ENCODE results near the gene UBE2L6.
"Not testable (repeated sequence)": the region's sequence is repeated elsewhere in the genome, so short reads cannot be mapped to it uniquely, and the experiment has no call there.

The UBE2L6 gene

DNA sequence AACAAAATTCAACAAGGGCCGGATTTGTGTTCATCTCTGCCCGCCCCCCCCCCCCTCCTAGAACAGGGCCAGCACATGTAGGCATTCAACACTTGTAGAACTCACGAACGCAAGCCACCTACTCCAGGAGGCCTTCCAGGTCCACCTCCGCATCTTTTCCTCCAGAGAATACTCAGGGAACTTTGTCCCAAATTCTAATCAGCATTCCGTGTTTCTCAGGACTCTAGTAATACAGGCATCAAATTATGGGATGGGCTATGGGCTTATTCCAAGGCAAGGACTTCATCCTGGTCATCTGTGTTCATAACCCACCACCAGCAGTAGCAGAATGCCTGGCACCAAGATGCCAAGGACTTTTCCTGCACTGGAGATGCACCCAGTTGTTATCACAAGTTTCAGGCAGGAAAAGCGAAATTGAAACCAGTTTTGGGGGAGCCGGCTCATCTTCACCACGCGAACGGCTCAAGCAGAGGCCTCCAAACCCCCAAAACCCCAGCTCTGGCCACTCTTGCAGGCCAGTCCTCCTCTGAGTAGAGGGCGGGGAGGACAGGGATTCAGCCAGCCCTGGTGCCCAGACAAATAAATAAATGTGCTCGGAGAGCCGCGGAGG, 462 bp downstream of the UBE2L6 start:
- DNase-seq (ENCODE audit: low read depth in 2 of 2), result no peak

- DNase-seq (ENCODE audit: low read depth in 2 of 2), result no peak
These were observed 1.2 kb downstream of the UBE2L6 start for GRCh38 chr11:57566005-57566904.

DNA sequence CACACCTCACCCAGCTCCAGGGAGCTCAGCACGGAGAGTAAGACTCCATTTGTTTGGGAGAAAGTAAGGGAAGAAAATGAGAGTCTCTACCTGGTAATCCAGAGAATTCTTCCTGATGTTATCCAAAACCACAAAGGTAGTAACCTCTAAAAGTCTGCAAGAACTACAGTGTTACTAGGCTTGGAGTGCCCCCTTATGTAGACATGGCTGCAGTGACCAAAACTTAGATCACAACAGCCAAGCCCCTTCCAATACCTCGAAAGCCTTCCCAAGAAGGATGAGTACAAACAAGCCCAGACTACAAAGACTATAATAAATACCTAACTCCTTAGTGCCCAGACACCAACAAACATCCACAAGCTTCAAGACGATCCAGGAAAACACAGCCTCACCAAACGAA, 4.9 kb downstream of the UBE2L6 start:
- no peak for DNase-seq (ENCODE audit: low read depth in 2 of 2)

GRCh38 chr11:57560146-57560545, 7.3 kb downstream of the UBE2L6 start:
- DNase-seq (ENCODE audit: low read depth in 2 of 2), result no peak

- DNase-seq (ENCODE audit: low read depth in 2 of 2), result no peak
These were observed 11.4 kb downstream of the UBE2L6 start for GRCh38 chr11:57556041-57556440.

DNA sequence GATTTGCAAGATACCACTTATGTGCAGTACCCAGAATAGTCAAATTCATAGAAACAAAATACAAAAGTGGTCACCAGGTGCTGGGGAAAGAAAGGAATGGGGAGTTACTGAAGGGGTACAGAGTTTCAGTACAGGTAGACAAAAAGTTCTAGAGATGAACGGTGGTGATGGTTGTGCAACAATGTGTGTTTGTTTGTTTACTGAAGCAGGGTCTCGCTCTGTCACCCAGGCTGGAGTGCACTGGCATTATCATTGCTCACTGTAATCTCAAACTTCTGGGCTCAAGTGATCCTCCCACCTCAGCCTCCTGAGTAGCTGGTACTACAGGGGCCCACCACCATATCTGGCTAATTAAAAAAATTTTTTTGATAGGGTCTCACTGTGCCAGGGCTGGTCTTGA, 12.1 kb downstream of the UBE2L6 start:
- no peak for DNase-seq (ENCODE audit: low read depth in 2 of 2)

DNA sequence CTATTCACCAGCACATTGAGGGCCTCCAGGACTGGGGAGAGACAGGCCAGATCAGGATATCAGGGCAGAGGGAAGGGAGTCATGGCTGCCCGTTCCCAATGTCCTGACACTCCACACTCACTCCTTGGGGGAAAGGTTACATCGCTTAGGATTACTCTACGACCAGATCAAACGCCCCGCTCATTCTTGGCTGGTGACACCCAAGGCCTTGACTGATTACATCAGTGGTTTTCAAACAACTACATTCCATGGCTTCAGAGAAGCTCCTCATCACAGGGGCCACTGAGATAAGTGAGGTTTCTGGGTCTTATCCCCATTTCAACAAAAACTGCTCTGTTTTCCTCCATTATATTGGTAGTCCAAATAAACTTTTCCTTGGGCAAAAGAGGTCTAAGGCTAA, 15.0 kb downstream of the UBE2L6 start:
- DNase-seq (ENCODE audit: low read depth in 2 of 2), result no peak

- no peak for DNase-seq (ENCODE audit: low read depth in 2 of 2)
These were observed 15.5 kb downstream of the UBE2L6 start for GRCh38 chr11:57551941-57552340.

GRCh38 chr11:57549983-57550382, 17.5 kb downstream of the UBE2L6 start:
- no peak for DNase-seq (ENCODE audit: low read depth in 2 of 2)

GRCh38 chr11:57547854-57548377, 19.6 kb downstream of the UBE2L6 start:
- DNase-seq (ENCODE audit: low read depth in 2 of 2), result no peak

GRCh38 chr11:57546869-57547475, 20.5 kb downstream of the UBE2L6 start:
- no peak for DNase-seq (ENCODE audit: low read depth in 2 of 2)

DNA sequence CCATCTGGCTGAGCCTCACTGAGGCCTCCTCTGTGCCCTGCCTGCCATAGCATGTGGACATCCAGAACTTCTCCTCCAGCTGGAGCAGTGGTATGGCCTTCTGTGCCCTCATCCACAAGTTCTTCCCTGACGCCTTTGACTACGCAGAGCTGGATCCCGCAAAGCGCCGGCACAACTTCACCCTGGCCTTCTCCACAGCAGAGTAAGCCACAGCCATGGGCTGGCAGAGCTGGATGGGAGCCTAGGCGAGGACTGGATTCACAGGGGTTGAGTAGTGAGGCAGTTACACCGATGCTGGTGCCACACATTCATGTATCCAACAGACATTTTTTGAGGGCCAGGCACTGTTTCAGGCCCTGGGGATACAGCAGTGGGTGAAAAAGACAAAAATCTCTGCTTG, 21.0 kb downstream of the UBE2L6 start:
- no peak for DNase-seq (ENCODE audit: low read depth in 2 of 2)

DNA sequence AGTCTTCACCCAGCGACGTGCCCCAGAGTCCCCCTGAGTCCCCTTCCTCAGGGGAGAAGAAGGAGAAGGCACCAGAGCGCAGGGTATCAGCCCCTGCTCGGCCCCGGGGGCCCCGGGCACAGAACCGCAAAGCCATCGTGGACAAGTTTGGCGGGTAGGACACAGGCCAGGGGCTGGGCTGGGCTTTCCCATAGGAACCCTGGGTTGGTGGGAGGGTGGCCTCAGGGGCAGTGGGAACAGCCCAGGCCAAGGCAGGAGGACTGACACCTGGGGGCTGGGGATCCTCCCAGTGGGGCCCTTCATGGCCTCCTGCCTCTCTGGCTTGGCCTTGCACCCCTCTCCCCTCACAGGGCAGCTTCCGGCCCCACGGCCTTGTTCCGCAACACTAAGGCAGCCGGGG, 21.6 kb downstream of the UBE2L6 start:
- no peak for DNase-seq (ENCODE audit: low read depth in 2 of 2)

DNA sequence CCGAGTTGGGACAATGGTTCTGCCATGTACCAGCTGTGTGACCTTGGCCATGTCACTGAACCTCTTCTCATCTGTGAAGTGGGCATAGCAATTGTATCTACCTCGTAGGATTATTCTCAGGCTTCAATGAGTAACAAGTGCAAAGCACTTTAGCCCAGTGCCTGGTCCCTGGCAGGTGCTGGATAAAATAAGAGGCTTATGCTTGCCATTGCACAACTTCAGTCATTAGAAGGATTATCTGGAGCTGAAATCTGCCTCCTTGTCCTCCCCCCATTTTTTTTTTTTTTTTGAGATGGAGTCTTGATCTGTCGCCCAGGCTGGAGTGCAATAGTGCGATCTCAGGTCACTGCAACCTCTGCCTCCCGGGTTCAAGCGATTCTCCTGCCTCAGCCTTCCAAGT, 22.9 kb downstream of the UBE2L6 start:
- no peak for DNase-seq (ENCODE audit: low read depth in 2 of 2)

- no peak for DNase-seq (ENCODE audit: low read depth in 2 of 2)
These were observed 23.9 kb downstream of the UBE2L6 start for GRCh38 chr11:57543593-57543992.

GRCh38 chr11:57542582-57542981, 24.9 kb downstream of the UBE2L6 start:
- no peak for DNase-seq (ENCODE audit: low read depth in 2 of 2)

DNA sequence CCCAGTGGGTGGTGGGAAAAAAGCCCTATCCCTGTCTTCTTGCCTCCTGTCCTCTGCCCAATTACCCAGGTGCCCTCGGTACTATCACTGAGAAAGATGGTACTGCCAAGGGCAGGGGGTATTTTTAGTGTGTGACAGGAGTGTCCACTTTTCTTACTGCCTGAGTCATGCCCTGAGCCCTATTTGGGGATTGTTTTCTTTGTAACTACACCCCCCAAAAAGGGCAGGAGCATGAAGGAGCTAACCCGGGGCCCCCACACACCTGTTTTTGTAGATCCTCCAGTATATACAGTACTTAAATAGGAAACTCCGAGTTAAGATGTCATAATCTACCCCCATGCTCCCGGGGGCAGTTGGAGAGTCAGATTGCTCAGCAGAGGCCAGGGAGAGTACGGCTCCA, 26.3 kb downstream of the UBE2L6 start:
- DNase-seq (ENCODE audit: low read depth in 2 of 2), result no peak

DNA sequence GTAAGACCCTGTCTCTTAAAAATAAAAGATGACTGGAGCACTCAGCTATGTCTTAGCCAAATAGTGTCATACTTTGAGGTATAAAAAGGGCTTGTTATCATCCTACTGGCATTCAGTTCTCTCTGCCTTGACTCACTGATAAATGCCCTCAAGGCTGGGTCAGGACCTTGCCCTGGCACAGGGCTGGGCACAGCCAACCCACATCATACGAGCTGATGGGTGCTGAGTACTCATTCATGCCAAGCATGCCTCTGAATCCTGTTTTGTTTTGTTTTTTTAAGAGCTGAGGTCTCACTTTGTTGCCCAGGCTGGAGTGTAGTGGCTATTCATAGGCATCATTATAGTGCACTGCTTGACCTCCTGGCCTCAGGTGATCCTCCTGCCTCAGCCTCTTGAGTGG, 28.1 kb downstream of the UBE2L6 start:
- DNase-seq (ENCODE audit: low read depth in 2 of 2), result no peak

DNA sequence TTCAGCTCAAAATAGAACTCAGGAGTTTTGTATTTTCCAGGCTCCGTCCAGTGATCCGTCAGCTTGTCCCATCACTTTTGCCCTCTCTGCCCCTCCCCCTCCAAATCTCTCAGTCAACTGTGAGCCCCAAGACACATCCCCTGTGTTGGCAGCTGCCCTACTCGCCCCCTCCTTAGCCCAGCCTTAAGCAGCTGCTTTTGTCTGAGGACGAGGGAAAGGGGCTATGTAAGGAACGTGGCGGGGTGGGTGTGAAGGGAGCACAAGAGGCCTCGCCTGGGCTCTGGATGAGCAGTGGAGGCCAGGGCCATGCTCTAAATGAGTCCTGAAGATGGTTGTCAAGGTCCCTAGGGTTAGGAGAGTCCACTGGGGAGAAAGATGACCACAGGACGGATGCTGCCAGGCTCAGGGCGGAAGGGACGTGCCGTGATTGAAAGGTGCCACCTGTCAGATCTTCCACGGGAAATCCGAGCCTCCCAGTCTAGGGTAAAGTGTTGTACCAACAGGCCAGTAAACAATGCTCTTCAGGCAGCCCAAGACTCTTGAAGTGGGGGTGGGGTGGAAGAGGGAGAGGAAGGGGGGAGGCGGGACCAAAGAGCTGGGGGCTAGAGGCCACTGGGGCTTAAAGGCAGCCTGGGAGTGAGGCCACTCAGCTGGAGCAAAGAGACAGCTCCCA, 30.4 kb downstream of the UBE2L6 start, which contains the start of gene SMTNL1:
Gene SMTNL1, plus strand, starts transcription at position 649 of the 673 bp plus-strand sequence. CDS start 5,048 bp downstream, outside the sequence.
- no peak for DNase-seq (ENCODE audit: low read depth in 2 of 2)

DNA sequence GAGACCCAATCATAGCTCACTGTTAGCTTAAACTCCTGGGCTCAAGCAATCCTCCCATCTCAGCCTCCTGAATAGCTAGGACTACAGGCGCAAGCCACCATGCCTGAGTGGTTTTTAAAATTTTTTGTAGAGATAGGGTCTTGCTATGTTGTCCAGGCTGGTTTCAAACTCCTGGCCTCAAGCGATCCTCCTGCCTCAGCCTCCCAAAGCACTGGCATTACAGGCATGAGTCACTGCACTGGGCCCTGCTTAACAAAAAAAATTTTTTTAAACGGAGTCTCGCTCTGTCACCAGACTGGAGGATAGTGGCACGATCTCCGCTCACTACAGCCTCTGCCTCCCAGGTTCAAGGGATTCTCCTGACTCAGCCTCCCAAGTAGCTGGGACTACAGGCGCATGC, 33.0 kb downstream of the UBE2L6 start:
- not testable (repeated sequence) for DNase-seq (ENCODE audit: low read depth in 2 of 2)

- DNase-seq (ENCODE audit: low read depth in 2 of 2), result peak; percentile 69 to 83
These were observed 36.6 kb downstream of the UBE2L6 start, which contains the start of gene TIMM10 for GRCh38 chr11:57530596-57531507. Gene TIMM10, minus strand, starts transcription at chr11:57530754. Its CDS starts 565 bp downstream, at chr11:57530189.

Data from stimulated activated CD4-positive, alpha-beta T cell treated with anti-CD3 and anti-CD28 coated beads, Interleukin-1b, Interleukin-23, amount 100 ng/mL, for 1 hour (primary cell).